D341Med (cell line): Measurements from ENCODE around the gene ARID5B.
"Not testable (repeated sequence)": the region's sequence is repeated elsewhere in the genome, so short reads cannot be mapped to it uniquely, and the experiment has no call there.

ENCODE experiments used
- DNase-seq: peaks from one replicate; pipeline ENCODE4 v3.0.0; 2012; ENCODE audit warnings: low spot score

Gene ARID5B

GRCh38 chr10:62012318-62012717 lies 110.8 kb downstream of the ARID5B start:
- DNase-seq: no peak

- DNase-seq: no peak
Observed at GRCh38 chr10:62014510-62014909, 113.0 kb downstream of the ARID5B start.

- DNase-seq: no peak
Observed at GRCh38 chr10:62015994-62016393, 114.5 kb downstream of the ARID5B start.

GRCh38 chr10:62016623-62017490 lies 115.4 kb downstream of the ARID5B start:
- DNase-seq: no peak

GRCh38 chr10:62017491-62017870 lies 116.0 kb downstream of the ARID5B start:
- no peak for DNase-seq

GRCh38 chr10:62018131-62018911 lies 116.8 kb downstream of the ARID5B start:
- no peak for DNase-seq

- DNase-seq: no peak
Observed at GRCh38 chr10:62019013-62019684, 117.7 kb downstream of the ARID5B start.

GRCh38 chr10:62019685-62020359 lies 118.3 kb downstream of the ARID5B start:
- no peak for DNase-seq

- DNase-seq: no peak
Observed at GRCh38 chr10:62021128-62021665, 119.7 kb downstream of the ARID5B start.

GRCh38 chr10:62021978-62022802 lies 120.7 kb downstream of the ARID5B start:
- no peak for DNase-seq

GRCh38 chr10:62022830-62023229 lies 121.3 kb downstream of the ARID5B start:
- no peak for DNase-seq

GRCh38 chr10:62023329-62023728 lies 121.8 kb downstream of the ARID5B start:
- DNase-seq: no peak

- DNase-seq: no peak
Observed at GRCh38 chr10:62024026-62024701, 122.7 kb downstream of the ARID5B start.

GRCh38 chr10:62025134-62025794 lies 123.8 kb downstream of the ARID5B start:
- no peak for DNase-seq

GRCh38 chr10:62025901-62026879 lies 124.7 kb downstream of the ARID5B start:
- DNase-seq: no peak

- no peak for DNase-seq
Observed at GRCh38 chr10:62027841-62028501, 126.5 kb downstream of the ARID5B start.

GRCh38 chr10:62028502-62028842 lies 127.0 kb downstream of the ARID5B start:
- not testable (repeated sequence) for DNase-seq

- DNase-seq: no peak
Observed at GRCh38 chr10:62029401-62029800, 127.9 kb downstream of the ARID5B start.
